Mononuclear cell (primary cell): Measurements from ENCODE around the gene NEURL4. TPM values are rescaled to one million over a fixed set of nuclear protein-coding genes. Genes with fewer than 3 reads are reported as not detected.

Experiments used
- H3K27me3 ChIP-seq: 2 replicates; pipeline ENCODE4 v1.6.0; 2011; ENCODE audit warnings: low read length, control low read depth; ENCODE audit not compliant: insufficient read depth
- H3K4me1 ChIP-seq: 2 replicates; pipeline ENCODE4 v1.5.1; 2011; ENCODE audit warnings: mild to moderate bottlenecking, low read length, control low read depth; ENCODE audit not compliant: insufficient read depth
- H3K4me3 ChIP-seq: 2 replicates; pipeline ENCODE4 v1.5.1; 2011; ENCODE audit warnings: mild to moderate bottlenecking, low read length, moderate library complexity
- H3K9me3 ChIP-seq: 2 replicates; pipeline ENCODE4 v1.5.1; 2011; ENCODE audit warnings: low read depth, mild to moderate bottlenecking, control low read depth, low read length
- total RNA-seq: library from RNA; depleted of rRNA; stranded (reverse); fragments of >200 nt; gene quantifications from one replicate; pipeline ENCODE4 v1.2.3, GENCODE V29; 2012

NEURL4 gene
- total RNA-seq, 1 donor = 4.8 TPM

- Histone ChIP-seq H3K4me3 (peak within 1 kb of the TSS; percentile 97), H3K9me3 (no peaks in the 10 kb centered on the region), H3K27me3 (no peaks in the 10 kb centered on the region), H3K4me1 (peaks cover 40% of the 10 kb centered on the region)
Measured at GRCh38 chr17:7306911-7307685, 22.0 kb downstream of the NEURL4 start, which contains the start of gene EIF5A. Gene EIF5A, plus strand, starts transcription at chr17:7307628. Its CDS starts 2,008 bp downstream, at chr17:7309636.

DNA sequence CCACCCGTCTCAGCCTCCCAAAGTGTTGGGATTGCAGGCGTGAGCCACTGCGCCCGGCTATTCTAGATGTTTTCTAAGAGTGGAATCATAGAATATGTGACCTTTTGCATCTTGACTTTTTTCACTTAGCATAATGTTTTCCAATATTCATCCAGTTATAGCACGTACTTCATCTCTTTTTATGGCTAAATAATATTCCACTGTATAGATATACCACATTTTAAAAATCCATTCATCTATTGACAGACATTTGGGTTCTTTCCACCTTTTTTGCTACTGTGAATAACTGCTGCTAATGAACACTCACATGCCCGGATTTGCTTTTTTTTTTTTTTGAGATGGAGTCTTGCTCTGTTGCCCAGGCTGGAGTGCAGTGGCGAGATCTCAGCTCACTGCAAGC is 25.0 kb downstream of the NEURL4 start:
- peaks cover 16% of the 10 kb centered on the region for H3K4me1 ChIP-seq
- H3K27me3 ChIP-seq = no peaks in the 10 kb centered on the region
- H3K9me3 ChIP-seq = no peaks in the 10 kb centered on the region
- no peak overlapping the region for H3K4me3 ChIP-seq

GRCh38 chr17:7296189-7296861 is 32.8 kb downstream of the NEURL4 start:
- Histone ChIP-seq H3K4me1 (peaks cover 26% of the 10 kb centered on the region), H3K4me3 (no peak overlapping the region), H3K27me3 (peaks cover 31% of the 10 kb centered on the region), H3K9me3 (no peaks in the 10 kb centered on the region)

DNA sequence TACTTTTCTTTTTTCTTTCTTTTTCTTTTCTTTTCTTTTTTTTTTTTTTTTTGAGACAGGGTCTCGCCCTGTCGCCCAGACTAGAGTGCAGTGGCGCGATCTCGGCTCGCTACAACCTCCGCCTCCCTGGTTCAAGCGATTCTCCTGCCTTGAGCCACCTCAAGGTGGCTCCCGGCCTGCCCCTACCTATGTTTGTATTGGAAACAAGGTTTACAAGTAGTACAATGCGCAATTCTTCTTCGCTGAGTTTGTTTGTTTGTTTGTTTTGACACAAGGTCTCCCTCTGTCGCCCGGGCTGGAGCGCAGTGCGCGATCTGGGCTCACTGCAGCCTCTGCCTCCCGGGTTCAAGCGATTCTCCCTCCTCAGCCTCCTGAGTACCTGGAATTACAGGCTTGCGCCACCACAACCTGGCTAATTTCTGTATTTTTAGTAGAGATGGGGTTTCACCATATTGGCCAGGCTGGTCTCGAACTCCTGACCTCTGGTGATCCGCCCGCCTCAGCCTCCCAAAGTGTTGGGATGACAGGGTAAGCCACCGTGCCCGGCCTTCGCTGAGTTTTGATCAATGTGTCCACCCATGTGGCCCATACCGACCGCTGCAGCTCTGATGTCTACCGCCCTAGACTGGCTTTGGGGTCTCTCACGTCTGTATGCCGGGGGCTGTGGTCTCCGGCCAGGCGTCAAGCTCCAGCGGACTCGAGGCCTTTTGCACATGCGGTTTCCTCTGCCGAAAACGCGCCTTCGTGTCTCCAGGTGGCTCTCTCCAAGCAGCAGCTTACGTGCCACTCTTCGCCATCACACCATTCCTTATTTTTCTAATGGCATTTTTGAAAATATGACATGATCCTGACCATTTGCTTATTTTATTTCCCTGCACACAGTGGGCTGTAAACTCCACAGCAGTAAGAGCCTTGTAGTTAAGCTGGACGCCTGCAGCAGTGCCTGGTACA is 33.6 kb downstream of the NEURL4 start:
- H3K27me3 ChIP-seq = peaks cover 31% of the 10 kb centered on the region
- no peaks in the 10 kb centered on the region for H3K9me3 ChIP-seq
- peaks cover 26% of the 10 kb centered on the region for H3K4me1 ChIP-seq
- H3K4me3 ChIP-seq = no peak overlapping the region

DNA sequence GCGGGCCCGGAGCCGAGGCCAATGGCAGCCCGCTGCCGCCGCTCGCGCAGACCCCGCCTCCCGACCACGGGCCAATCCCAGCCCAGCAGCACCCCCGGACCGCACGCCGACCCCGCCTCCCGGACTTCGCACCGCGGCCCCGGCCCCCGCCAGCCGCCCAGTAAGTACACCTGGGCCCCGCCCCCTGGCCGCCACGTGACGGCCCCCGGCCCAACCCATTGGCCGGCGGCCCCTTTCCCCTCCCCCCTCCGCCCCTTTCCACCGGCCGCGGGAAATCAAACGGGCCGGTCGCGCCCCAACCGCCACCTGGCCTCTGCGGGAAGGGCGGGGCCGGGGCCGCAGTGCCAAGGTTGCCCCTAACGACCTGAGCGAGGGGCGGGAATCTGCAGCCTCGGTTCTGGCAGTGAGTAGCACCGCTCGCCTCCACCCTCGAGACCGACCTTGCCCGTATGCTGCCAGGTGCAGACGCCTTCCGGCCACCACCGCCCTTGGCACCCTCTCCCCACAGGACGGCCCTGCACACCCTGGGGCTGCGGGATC is 34.5 kb downstream of the NEURL4 start, which contains the start of gene YBX2:
Gene YBX2 (minus strand): TSS at position 26 of the 540 bp plus-strand sequence. CDS start 139 bp downstream, outside the sequence.
- Histone ChIP-seq H3K4me1 (peaks cover 26% of the 10 kb centered on the region), H3K27me3 (peaks cover 31% of the 10 kb centered on the region), H3K9me3 (no peaks in the 10 kb centered on the region), H3K4me3 (no peak within 1 kb of the TSS)

GRCh38 chr17:7293816-7294613 is 35.1 kb downstream of the NEURL4 start:
- Histone ChIP-seq H3K4me3 (no peak overlapping the region), H3K27me3 (peaks cover 31% of the 10 kb centered on the region), H3K9me3 (no peaks in the 10 kb centered on the region), H3K4me1 (peaks cover 26% of the 10 kb centered on the region)

DNA sequence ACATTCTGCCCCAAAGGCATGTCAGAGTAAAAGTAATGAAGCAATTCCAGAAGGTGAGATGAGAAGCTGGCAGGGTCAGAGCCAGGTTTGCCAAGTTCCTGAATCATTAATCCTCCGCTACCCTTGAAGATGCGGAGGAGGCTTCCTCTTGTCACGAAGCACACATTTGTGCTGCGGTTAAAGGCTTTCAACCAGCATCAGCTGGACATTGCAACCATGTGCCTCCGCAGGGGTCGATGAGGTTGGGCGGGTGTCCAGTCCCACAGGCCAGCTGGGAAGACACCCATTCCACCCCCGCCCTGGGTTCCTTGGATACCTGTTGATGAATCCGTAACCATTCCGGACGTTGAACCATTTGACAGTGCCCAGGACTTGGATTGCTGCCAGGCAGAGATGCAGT is 36.0 kb downstream of the NEURL4 start:
- H3K4me3 ChIP-seq = no peak overlapping the region
- peaks cover 26% of the 10 kb centered on the region for H3K4me1 ChIP-seq
- H3K27me3 ChIP-seq = peaks cover 31% of the 10 kb centered on the region
- no peaks in the 10 kb centered on the region for H3K9me3 ChIP-seq

GRCh38 chr17:7292729-7293128 is 36.4 kb downstream of the NEURL4 start:
- peaks cover 26% of the 10 kb centered on the region for H3K4me1 ChIP-seq
- H3K27me3 ChIP-seq = peaks cover 31% of the 10 kb centered on the region
- H3K9me3 ChIP-seq = no peaks in the 10 kb centered on the region
- no peak overlapping the region for H3K4me3 ChIP-seq

DNA sequence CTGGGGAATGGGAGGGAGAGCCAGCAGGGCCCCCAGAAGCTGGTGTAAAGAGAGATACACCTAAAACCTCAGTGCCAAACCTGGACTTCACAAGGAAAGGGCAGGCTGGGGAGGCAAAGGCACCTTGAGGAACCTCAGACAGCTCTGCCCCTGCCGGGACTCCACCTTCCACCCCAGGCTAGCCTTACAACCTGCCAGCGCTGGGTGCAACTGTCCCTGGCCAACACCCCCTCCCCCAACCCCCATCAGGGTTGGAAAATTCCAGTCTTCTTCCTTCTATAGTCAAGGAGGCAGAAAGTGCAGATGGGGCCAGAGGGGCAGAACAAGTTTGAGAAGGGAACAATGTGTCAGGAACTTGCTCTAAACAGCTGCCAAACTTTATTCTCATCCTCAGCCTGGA is 36.9 kb downstream of the NEURL4 start:
- Histone ChIP-seq H3K27me3 (peaks cover 31% of the 10 kb centered on the region), H3K4me3 (no peak overlapping the region), H3K9me3 (no peaks in the 10 kb centered on the region), H3K4me1 (peaks cover 26% of the 10 kb centered on the region)

GRCh38 chr17:7290685-7291084 is 38.5 kb downstream of the NEURL4 start:
- H3K4me1 ChIP-seq = peaks cover 16% of the 10 kb centered on the region
- H3K27me3 ChIP-seq = peaks cover 27% of the 10 kb centered on the region
- no peaks in the 10 kb centered on the region for H3K9me3 ChIP-seq
- H3K4me3 ChIP-seq = no peak overlapping the region

GRCh38 chr17:7290166-7290565 is 39.0 kb downstream of the NEURL4 start:
- H3K4me3 ChIP-seq = no peak overlapping the region
- H3K4me1 ChIP-seq = peaks cover 12% of the 10 kb centered on the region
- no peaks in the 10 kb centered on the region for H3K9me3 ChIP-seq
- H3K27me3 ChIP-seq = peaks cover 22% of the 10 kb centered on the region

DNA sequence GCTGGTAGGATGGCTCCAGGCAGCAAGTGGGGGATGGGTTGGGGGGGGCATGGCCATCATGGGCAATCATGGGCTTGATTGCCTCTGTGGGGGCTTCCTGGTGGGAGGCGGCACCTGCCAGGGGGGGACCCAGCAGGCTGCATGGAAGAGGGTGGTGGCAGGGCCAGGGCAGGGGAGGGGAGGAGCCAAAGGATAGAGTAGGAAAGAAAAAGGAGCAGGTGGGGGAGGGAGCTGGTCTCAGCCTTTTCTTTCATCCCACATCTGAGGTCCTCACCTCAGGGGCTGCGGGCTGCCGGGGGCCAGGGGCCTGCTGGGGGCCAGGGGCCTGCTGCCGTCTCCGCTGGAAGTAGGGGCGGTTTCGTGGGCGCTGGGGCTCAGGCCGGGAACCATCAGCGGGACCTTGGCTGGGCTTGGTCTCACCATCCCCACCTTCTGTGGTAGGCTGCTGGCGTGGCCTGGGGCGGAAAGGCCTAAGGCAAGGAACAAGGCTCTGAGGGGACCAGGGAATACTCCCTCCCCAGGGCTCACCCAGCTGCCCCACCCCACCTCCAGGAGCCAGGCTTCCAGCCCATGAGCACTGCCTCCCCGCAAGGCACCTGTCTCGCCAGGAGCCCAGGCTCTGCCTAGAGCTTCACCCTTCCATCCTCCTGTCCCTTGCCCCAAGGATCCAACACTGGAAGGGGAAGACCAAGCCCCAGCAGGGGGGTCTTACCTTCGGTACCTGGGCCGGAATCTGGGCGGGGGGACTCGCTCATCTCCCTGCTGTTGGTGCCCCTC is 39.7 kb downstream of the NEURL4 start:
- no peak overlapping the region for H3K4me3 ChIP-seq
- no peaks in the 10 kb centered on the region for H3K9me3 ChIP-seq
- H3K4me1 ChIP-seq = peaks cover 6% of the 10 kb centered on the region
- H3K27me3 ChIP-seq = peaks cover 17% of the 10 kb centered on the region

GRCh38 chr17:7285679-7286078 is 43.5 kb downstream of the NEURL4 start:
- no peaks in the 10 kb centered on the region for H3K9me3 ChIP-seq
- H3K4me1 ChIP-seq = peaks cover 22% of the 10 kb centered on the region
- H3K27me3 ChIP-seq = peaks cover 19% of the 10 kb centered on the region
- no peak overlapping the region for H3K4me3 ChIP-seq
